ENCODE measurements around the gene SLC30A1. TPM values are rescaled to one million over a fixed set of nuclear protein-coding genes. Genes with fewer than 3 reads are reported as not detected.
A peak's percentile ranks its signal among the peaks of the same experiment; 100 is the strongest.

The SLC30A1 gene
- total and polyA plus RNA-seq, 4 donors, result 17.0 to 37.3 (median 25.4) TPM

- 70% methylated on average over 8 of the region's 8 CpGs for WGBS (ENCODE audit: insufficient coverage)
Measured at GRCh38 chr1:211538287-211538686, 40.7 kb downstream of the SLC30A1 start.

GRCh38 chr1:211537253-211537652, 41.7 kb downstream of the SLC30A1 start:
- Histone ChIP-seq H3K36me3 (ENCODE audit: control insufficient read depth, insufficient read depth, low read length) (no peaks in the 10 kb centered on the region), H3K9me3 (ENCODE audit: control insufficient read depth, insufficient read depth, low read length) (no peaks in the 10 kb centered on the region), H3K4me1 (ENCODE audit: control insufficient read depth, insufficient read depth, low read length) (peaks cover 4% of the 10 kb centered on the region), H3K27ac (ENCODE audit: low read depth, low read length) (no peak overlapping the region), H3K4me3 (ENCODE audit: low read depth, low read length) (no peak overlapping the region), H3K27me3 (ENCODE audit: control insufficient read depth, insufficient read depth, low read length) (no peaks in the 10 kb centered on the region)
- WGBS (ENCODE audit: insufficient coverage), result 94% methylated on average over 4 of the region's 4 CpGs
- DNase-seq (ENCODE audit: low read depth in 4 of 6, low spot score in 6 of 6), result no peak

More at GRCh38 chr1:211538287-211538686, 40.7 kb downstream of the SLC30A1 start:
- Histone ChIP-seq H3K4me1 (ENCODE audit: control insufficient read depth, insufficient read depth, low read length) (peaks cover 4% of the 10 kb centered on the region), H3K4me3 (ENCODE audit: low read depth, low read length) (no peak overlapping the region), H3K27ac (ENCODE audit: low read depth, low read length) (no peak overlapping the region), H3K36me3 (ENCODE audit: control insufficient read depth, insufficient read depth, low read length) (no peaks in the 10 kb centered on the region), H3K9me3 (ENCODE audit: control insufficient read depth, insufficient read depth, low read length) (no peaks in the 10 kb centered on the region), H3K27me3 (ENCODE audit: control insufficient read depth, insufficient read depth, low read length) (no peaks in the 10 kb centered on the region)
- no peak for DNase-seq (ENCODE audit: low read depth in 4 of 6, low spot score in 6 of 6)

- H3K4me1 ChIP-seq (ENCODE audit: control insufficient read depth, insufficient read depth, low read length), result no peaks in the 10 kb centered on the region
- no peak for DNase-seq (ENCODE audit: low read depth in 4 of 6, low spot score in 6 of 6)
- WGBS (ENCODE audit: insufficient coverage), result 93% methylated on average over 8 of the region's 8 CpGs
- H3K4me3 ChIP-seq (ENCODE audit: low read depth, low read length), result no peak overlapping the region
- H3K9me3 ChIP-seq (ENCODE audit: control insufficient read depth, insufficient read depth, low read length), result no peaks in the 10 kb centered on the region
- H3K27me3 ChIP-seq (ENCODE audit: control insufficient read depth, insufficient read depth, low read length), result no peaks in the 10 kb centered on the region
- no peaks in the 10 kb centered on the region for H3K36me3 ChIP-seq (ENCODE audit: control insufficient read depth, insufficient read depth, low read length)
- H3K27ac ChIP-seq (ENCODE audit: low read depth, low read length), result no peak overlapping the region
Measured at GRCh38 chr1:211536606-211537005, 42.4 kb downstream of the SLC30A1 start.

- no peaks in the 10 kb centered on the region for H3K9me3 ChIP-seq (ENCODE audit: control insufficient read depth, insufficient read depth, low read length)
- no peak overlapping the region for H3K4me3 ChIP-seq (ENCODE audit: low read depth, low read length)
- DNase-seq (ENCODE audit: low read depth in 4 of 6, low spot score in 6 of 6), result no peak
- WGBS (ENCODE audit: insufficient coverage), result 93% methylated on average over 2 of the region's 2 CpGs
- no peaks in the 10 kb centered on the region for H3K36me3 ChIP-seq (ENCODE audit: control insufficient read depth, insufficient read depth, low read length)
- H3K4me1 ChIP-seq (ENCODE audit: control insufficient read depth, insufficient read depth, low read length), result no peaks in the 10 kb centered on the region
- H3K27me3 ChIP-seq (ENCODE audit: control insufficient read depth, insufficient read depth, low read length), result no peaks in the 10 kb centered on the region
- no peak overlapping the region for H3K27ac ChIP-seq (ENCODE audit: low read depth, low read length)
Measured at GRCh38 chr1:211535346-211535745, 43.6 kb downstream of the SLC30A1 start.

- Histone ChIP-seq H3K9me3 (ENCODE audit: control insufficient read depth, insufficient read depth, low read length) (no peaks in the 10 kb centered on the region), H3K4me1 (ENCODE audit: control insufficient read depth, insufficient read depth, low read length) (peaks cover 2% of the 10 kb centered on the region), H3K4me3 (ENCODE audit: low read depth, low read length) (no peak overlapping the region), H3K27me3 (ENCODE audit: control insufficient read depth, insufficient read depth, low read length) (peaks cover 3% of the 10 kb centered on the region), H3K27ac (ENCODE audit: low read depth, low read length) (no peak overlapping the region), H3K36me3 (ENCODE audit: control insufficient read depth, insufficient read depth, low read length) (no peaks in the 10 kb centered on the region)
- no peak for DNase-seq (ENCODE audit: low read depth in 4 of 6, low spot score in 6 of 6)
- 96% methylated on average over 4 of the region's 5 CpGs for WGBS (ENCODE audit: insufficient coverage)
Measured at GRCh38 chr1:211534545-211535291, 44.2 kb downstream of the SLC30A1 start.

DNA sequence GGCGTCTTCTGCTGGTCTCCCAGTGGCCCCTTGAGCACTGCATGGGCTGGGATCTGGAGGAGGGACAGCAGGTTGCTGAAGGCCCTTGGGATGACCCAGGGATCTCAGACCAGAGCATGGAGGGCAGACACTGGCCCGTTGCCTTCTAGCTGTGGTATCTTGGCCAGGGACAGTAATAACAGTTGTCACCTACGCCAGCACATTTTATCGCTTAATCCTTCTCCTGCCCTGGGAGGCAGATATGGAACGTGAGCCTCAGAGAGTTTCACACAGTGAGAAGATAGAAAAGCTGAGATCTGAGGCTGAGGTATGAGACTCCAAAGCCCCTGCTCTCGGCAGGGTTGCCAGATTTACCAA, 46.9 kb downstream of the SLC30A1 start:
- Histone ChIP-seq H3K27ac (ENCODE audit: low read depth, low read length) (no peak overlapping the region), H3K4me3 (ENCODE audit: low read depth, low read length) (no peak overlapping the region), H3K36me3 (ENCODE audit: control insufficient read depth, insufficient read depth, low read length) (no peaks in the 10 kb centered on the region), H3K9me3 (ENCODE audit: control insufficient read depth, insufficient read depth, low read length) (no peaks in the 10 kb centered on the region), H3K4me1 (ENCODE audit: control insufficient read depth, insufficient read depth, low read length) (peaks cover 11% of the 10 kb centered on the region), H3K27me3 (ENCODE audit: control insufficient read depth, insufficient read depth, low read length) (peaks cover 3% of the 10 kb centered on the region)
- WGBS (ENCODE audit: insufficient coverage), result 75% methylated on average over 2 of the region's 6 CpGs
- no peak for DNase-seq (ENCODE audit: low read depth in 4 of 6, low spot score in 6 of 6)

- H3K27ac ChIP-seq (ENCODE audit: low read depth, low read length), result no peak overlapping the region
- H3K4me1 ChIP-seq (ENCODE audit: control insufficient read depth, insufficient read depth, low read length), result peaks cover 11% of the 10 kb centered on the region
- H3K9me3 ChIP-seq (ENCODE audit: control insufficient read depth, insufficient read depth, low read length), result no peaks in the 10 kb centered on the region
- peaks cover 3% of the 10 kb centered on the region for H3K27me3 ChIP-seq (ENCODE audit: control insufficient read depth, insufficient read depth, low read length)
- DNase-seq (ENCODE audit: low read depth in 4 of 6, low spot score in 6 of 6), result peak in 1 of 6 donors; percentile 25
- H3K4me3 ChIP-seq (ENCODE audit: low read depth, low read length), result no peak overlapping the region
- H3K36me3 ChIP-seq (ENCODE audit: control insufficient read depth, insufficient read depth, low read length), result no peaks in the 10 kb centered on the region
- 90% methylated on average over 14 of the region's 15 CpGs for WGBS (ENCODE audit: insufficient coverage)
Measured at GRCh38 chr1:211531194-211532087, 47.5 kb downstream of the SLC30A1 start.

DNA sequence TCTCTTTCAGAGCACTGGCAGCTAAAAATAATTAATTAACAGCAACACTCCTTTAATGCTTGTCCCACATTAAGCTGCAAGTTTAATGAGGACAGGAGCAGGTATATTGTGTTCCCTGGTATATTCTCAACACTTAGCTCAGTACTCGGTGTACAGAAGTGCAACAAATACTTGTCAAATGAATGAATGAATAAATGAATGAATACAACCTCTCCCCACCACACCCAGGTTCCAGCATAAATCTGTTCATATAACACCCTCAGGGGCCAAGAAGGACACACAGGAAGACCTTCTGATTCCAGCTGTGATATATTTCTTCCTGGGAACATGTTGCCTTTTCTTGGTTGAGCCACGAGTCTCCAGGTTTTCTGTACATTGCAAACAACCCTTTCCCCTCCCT, 48.9 kb downstream of the SLC30A1 start:
- no peak for DNase-seq (ENCODE audit: low read depth in 4 of 6, low spot score in 6 of 6)
- no peak overlapping the region for H3K27ac ChIP-seq (ENCODE audit: low read depth, low read length)
- WGBS (ENCODE audit: insufficient coverage), result 40% methylated on average over 1 of the region's 2 CpGs
- no peaks in the 10 kb centered on the region for H3K9me3 ChIP-seq (ENCODE audit: control insufficient read depth, insufficient read depth, low read length)
- peaks cover 3% of the 10 kb centered on the region for H3K27me3 ChIP-seq (ENCODE audit: control insufficient read depth, insufficient read depth, low read length)
- no peaks in the 10 kb centered on the region for H3K36me3 ChIP-seq (ENCODE audit: control insufficient read depth, insufficient read depth, low read length)
- no peak overlapping the region for H3K4me3 ChIP-seq (ENCODE audit: low read depth, low read length)
- H3K4me1 ChIP-seq (ENCODE audit: control insufficient read depth, insufficient read depth, low read length), result peaks cover 11% of the 10 kb centered on the region

DNA sequence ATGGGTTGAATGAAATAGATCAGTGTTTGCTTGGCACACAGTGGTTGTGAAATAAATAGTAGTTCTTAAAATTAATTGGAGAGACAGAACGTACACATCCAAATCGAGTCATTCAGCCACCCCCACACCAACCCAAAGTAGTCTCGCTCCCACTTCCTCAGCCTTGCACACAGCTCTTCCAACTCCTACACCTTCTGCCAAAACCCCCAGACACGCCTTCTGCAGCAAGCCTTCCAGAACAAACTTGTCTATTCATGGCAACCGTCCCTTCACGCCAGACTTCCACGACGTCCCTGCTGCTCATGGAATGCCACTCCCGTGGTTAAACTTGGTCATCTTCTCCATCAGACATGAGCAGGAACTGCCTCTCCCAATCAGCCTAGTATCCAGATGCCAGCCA, 49.5 kb downstream of the SLC30A1 start:
- Histone ChIP-seq H3K9me3 (ENCODE audit: control insufficient read depth, insufficient read depth, low read length) (no peaks in the 10 kb centered on the region), H3K4me1 (ENCODE audit: control insufficient read depth, insufficient read depth, low read length) (peaks cover 11% of the 10 kb centered on the region), H3K36me3 (ENCODE audit: control insufficient read depth, insufficient read depth, low read length) (no peaks in the 10 kb centered on the region), H3K27me3 (ENCODE audit: control insufficient read depth, insufficient read depth, low read length) (peaks cover 3% of the 10 kb centered on the region), H3K27ac (ENCODE audit: low read depth, low read length) (no peak overlapping the region), H3K4me3 (ENCODE audit: low read depth, low read length) (no peak overlapping the region)
- WGBS (ENCODE audit: insufficient coverage), result 73% methylated on average over 9 of the region's 9 CpGs
- DNase-seq (ENCODE audit: low read depth in 4 of 6, low spot score in 6 of 6), result peak in 1 of 6 donors; percentile 65

Measured in spinal cord (tissue), 10 donors.